ENCODE data around the gene DOCK10. TPM values are rescaled to one million over a fixed set of nuclear protein-coding genes. Genes with fewer than 3 reads are reported as not detected.
"Not testable (repeated sequence)": the region's sequence is repeated elsewhere in the genome, so short reads cannot be mapped to it uniquely, and the experiment has no call there.

The DOCK10 gene
- polyA plus RNA-seq, 3 donors: 1.8 to 4.0 (median 2.8) TPM

DNA sequence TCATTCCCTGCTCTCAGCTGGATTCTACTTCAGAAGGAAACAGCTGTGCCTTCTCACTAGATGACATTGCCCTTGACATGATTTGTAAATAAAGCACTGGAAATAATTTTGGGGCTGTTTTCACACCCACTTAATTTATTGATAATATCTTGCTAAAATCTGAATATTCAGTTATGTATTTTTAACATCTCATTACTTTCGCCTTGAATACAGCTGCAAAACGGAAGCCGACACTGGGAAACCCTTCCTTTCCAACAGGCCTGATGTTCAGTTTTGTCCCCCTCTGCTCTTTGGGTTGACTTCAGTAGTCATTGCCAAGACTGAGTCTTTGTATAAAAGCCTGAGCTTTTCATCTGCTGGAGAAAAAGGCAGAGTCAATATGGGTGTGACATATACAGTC, 82.7 kb downstream of the DOCK10 start:
- H3K27ac ChIP-seq (ENCODE audit: low read depth, low read length): no peak overlapping the region
- 75 to 84% (median 83%) methylated on average over 3 of the region's 3 CpGs for WGBS, 3 donors

GRCh38 chr2:224958873-224959272, 83.4 kb downstream of the DOCK10 start:
- no peak overlapping the region for H3K27ac ChIP-seq (ENCODE audit: low read depth, low read length)
- 75 to 80% (median 80%) methylated on average over 3 of the region's 3 CpGs for WGBS, 3 donors

DNA sequence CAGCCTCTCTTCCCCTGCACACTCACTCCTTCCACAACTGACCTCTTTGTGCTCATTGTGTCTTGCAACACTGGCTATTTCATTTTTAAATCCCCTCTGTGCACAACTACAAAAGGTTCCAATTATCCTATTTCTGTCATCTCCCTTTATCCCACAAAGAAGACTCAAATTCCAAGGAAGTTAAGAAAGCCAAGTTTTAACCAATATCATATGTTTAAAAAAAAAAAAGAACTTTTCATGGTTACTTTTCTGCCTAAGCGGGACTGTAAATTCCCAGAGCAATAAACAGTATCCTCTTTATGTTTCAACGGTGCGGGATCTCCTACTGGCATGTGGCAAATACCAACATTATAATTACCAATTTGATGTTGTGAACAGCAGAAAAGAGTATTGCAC, 83.8 kb downstream of the DOCK10 start:
- 63 to 69% (median 65%) methylated on average over 3 of the region's 3 CpGs for WGBS, 3 donors
- H3K27ac ChIP-seq (ENCODE audit: low read depth, low read length): no peak overlapping the region

- H3K27ac ChIP-seq (ENCODE audit: low read depth, low read length): no peak overlapping the region
- 59 to 71% (median 64%) methylated on average over 8 of the region's 8 CpGs for WGBS, 3 donors
Observed at GRCh38 chr2:224957540-224958461, 84.5 kb downstream of the DOCK10 start.

DNA sequence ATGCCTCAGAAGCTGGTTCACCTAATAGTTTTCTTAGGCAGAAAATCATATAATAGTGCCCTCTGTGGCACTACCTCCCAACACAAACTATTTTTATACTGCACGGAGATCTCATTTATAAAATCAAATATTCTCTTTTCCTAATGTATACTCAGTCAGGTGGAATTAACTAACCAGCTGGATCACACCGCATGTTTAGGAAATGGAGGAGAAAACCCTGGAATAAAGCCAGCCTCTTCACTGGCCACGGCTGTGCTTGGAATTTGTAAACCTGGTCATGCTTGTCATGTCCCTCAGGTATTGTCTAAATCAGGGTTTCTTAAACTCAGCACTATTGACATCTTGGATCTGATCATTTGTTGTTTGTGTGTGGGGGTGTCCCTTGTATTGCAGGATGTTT, 85.6 kb downstream of the DOCK10 start:
- 66 to 73% (median 67%) methylated on average over 3 of the region's 3 CpGs for WGBS, 3 donors
- no peak overlapping the region for H3K27ac ChIP-seq (ENCODE audit: low read depth, low read length)

GRCh38 chr2:224954980-224955379, 87.3 kb downstream of the DOCK10 start:
- no peak overlapping the region for H3K27ac ChIP-seq (ENCODE audit: low read depth, low read length)

GRCh38 chr2:224952936-224953657, 89.2 kb downstream of the DOCK10 start:
- H3K27ac ChIP-seq (ENCODE audit: low read depth, low read length): no peak overlapping the region
- 58 to 72% (median 60%) methylated on average over 6 of the region's 6 CpGs for WGBS, 3 donors

GRCh38 chr2:224951723-224952481, 90.4 kb downstream of the DOCK10 start:
- 79 to 95% (median 92%) methylated on average over 7 of the region's 7 CpGs for WGBS, 3 donors
- H3K27ac ChIP-seq (ENCODE audit: low read depth, low read length): no peak overlapping the region

GRCh38 chr2:224948859-224949258, 93.4 kb downstream of the DOCK10 start:
- no peak overlapping the region for H3K27ac ChIP-seq (ENCODE audit: low read depth, low read length)
- WGBS, 3 donors: 38 to 64% (median 50%) methylated on average over 4 of the region's 4 CpGs

GRCh38 chr2:224948005-224948404, 94.3 kb downstream of the DOCK10 start:
- no peak overlapping the region for H3K27ac ChIP-seq (ENCODE audit: low read depth, low read length)

DNA sequence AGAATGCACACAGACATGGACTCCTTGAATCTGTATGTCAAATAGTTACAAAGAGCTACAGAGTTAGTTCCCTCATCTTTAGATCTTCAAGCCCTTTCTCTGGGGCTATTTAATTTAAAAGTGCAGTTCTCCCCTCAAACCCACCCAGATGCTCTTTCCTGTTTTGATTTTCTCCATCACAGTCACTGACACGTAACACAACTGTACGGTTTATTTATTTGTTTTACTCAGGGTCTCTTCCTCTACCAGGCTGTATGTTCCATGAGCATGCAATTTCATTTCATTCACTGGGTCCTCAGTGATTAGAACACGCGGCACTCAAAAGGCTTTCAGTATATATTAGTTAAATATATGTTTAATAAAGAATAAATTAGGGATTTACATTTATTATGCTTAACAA, 94.7 kb downstream of the DOCK10 start:
- H3K27ac ChIP-seq (ENCODE audit: low read depth, low read length): no peak overlapping the region
- 58 to 75% (median 65%) methylated on average over 4 of the region's 4 CpGs for WGBS, 3 donors

- 41 to 55% (median 42%) methylated on average over 7 of the region's 7 CpGs for WGBS, 3 donors
- no peak overlapping the region for H3K27ac ChIP-seq (ENCODE audit: low read depth, low read length)
Observed at GRCh38 chr2:224946895-224947294, 95.4 kb downstream of the DOCK10 start.

DNA sequence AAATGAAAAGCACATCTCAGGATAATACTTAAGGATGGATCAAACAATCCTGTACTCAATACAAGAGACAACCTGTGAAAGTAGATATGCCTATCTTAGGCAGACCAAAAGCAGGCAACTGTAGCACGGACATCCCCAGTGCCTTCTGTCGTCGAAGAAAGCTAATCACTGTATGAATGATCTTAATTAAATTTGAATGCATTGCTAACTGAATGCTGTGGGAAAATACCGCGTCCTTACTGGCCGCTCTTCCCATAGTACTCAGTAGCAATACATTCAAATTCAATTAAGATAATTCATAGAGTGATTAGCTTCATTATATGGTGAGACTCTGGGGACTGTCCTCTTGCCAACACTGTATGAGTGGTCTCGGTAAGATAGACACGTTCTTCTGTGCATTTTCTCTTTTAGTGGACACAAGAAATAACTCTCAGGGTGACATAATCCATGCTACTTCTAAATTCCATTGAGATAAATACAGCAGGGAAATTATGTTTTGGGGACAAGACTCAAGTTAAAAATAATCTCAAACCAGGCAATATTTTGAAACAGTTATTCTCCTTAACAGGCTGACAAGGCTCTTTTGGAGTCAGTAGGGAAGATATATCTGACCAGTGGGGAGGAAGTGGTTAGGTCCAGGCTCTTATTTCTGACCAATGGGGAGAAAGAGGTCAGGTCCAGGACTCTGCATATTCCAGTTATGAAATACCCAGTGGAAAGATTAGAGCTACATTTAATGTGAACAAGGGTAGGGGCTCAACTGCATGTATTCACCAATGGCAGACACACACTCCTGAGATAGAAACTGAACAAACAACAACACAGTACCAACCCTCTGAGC, 97.3 kb downstream of the DOCK10 start:
- WGBS, 3 donors: 70 to 81% (median 79%) methylated on average over 8 of the region's 8 CpGs
- no peak overlapping the region for H3K27ac ChIP-seq (ENCODE audit: low read depth, low read length)

GRCh38 chr2:224943601-224944041, 98.6 kb downstream of the DOCK10 start:
- not testable (repeated sequence) for H3K27ac ChIP-seq (ENCODE audit: low read depth, low read length)
- WGBS, 3 donors: 84 to 90% (median 85%) methylated on average over 8 of the region's 8 CpGs

- no peak overlapping the region for H3K27ac ChIP-seq (ENCODE audit: low read depth, low read length)
- 75 to 88% (median 79%) methylated on average over 2 of the region's 2 CpGs for WGBS, 3 donors
Observed at GRCh38 chr2:224941960-224942359, 100.3 kb downstream of the DOCK10 start.

GRCh38 chr2:224940618-224941017, 101.7 kb downstream of the DOCK10 start:
- H3K27ac ChIP-seq (ENCODE audit: low read depth, low read length): no peak overlapping the region
- 85 to 98% (median 94%) methylated on average over 3 of the region's 3 CpGs for WGBS, 3 donors

DNA sequence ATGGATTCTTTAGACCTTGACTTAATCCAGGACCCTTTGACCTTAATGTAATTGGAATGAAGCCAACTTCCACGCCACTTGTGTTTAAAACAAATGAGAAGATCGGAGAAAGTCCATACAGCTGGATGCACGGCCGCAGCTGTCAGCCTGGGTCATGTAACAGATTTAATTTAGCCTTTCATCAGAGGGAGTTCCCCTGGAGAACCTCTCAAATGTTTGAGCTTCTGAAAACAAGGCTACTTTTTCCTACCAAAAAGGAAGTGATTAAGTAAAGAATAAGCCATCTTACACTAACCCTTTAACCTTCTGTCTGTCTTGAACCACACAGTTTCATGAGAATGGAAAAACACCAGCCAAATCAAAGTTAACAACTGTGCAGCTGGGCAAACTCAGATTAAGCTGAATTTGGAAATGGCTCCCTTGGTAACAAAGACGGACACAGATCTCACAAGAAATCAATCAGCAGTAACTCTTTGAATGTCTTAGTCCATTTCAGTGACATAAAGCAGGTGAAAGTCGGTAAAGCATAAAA, 103.6 kb downstream of the DOCK10 start:
- WGBS, 3 donors: 16 to 44% (median 41%) methylated on average over 6 of the region's 6 CpGs
- no peak overlapping the region for H3K27ac ChIP-seq (ENCODE audit: low read depth, low read length)

DNA sequence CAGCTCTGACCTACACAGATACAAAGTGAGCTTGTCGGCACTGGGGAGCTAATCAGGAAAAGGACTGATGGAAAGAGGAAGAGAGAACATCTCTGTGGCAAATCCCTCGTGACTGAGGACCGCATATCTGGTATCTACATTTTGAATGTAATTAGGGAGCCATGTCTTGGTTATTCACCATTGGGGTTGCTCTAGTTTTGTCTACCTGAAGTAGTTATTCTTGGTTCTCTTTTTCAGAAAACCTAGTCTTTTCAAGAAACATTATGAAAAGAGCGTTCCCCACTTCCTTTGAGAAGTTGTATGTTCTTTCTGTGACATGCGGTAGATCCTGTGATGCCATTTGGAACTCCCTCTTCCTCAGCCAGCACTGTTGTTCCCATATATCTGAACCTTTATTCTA, 104.4 kb downstream of the DOCK10 start:
- 46 to 66% (median 56%) methylated on average over 5 of the region's 5 CpGs for WGBS, 3 donors
- H3K27ac ChIP-seq (ENCODE audit: low read depth, low read length): no peak overlapping the region

Measured in adipose tissue (tissue), 3 donors.